Measurements from ENCODE around the gene STARD5. TPM values are rescaled to one million over a fixed set of nuclear protein-coding genes. Genes with fewer than 3 reads are reported as not detected.

STARD5 gene
- total RNA-seq, 1 donor from 2014 or later: 5.3 TPM

- H3K36me3 Mint-ChIP-seq (ENCODE audit: low read depth): peaks cover 4% of the 10 kb centered on the region
- TF ChIP-seq CTCF (IDR thresholded peaks at IDR 0.05): no peak
- no peak overlapping the region for H3K27ac Mint-ChIP-seq (ENCODE audit: unreplicated experiment)
- no peaks in the 10 kb centered on the region for H3K9me3 Mint-ChIP-seq (ENCODE audit: low read depth)
- no peak overlapping the region for H3K4me3 Mint-ChIP-seq (ENCODE audit: unreplicated experiment)
- H3K27me3 Mint-ChIP-seq (ENCODE audit: low read depth): peaks cover 11% of the 10 kb centered on the region
- H3K4me1 Mint-ChIP-seq (ENCODE audit: low read depth): peaks cover 12% of the 10 kb centered on the region
- no peak for DNase-seq (ENCODE audit: low spot score)
These were observed 31.4 kb downstream of the STARD5 start for GRCh38 chr15:81292523-81293001.

- Mint-ChIP-seq H3K27ac (ENCODE audit: unreplicated experiment) (no peak overlapping the region), H3K36me3 (ENCODE audit: low read depth) (peaks cover 2% of the 10 kb centered on the region), H3K9me3 (ENCODE audit: low read depth) (no peaks in the 10 kb centered on the region), H3K27me3 (ENCODE audit: low read depth) (peaks cover 14% of the 10 kb centered on the region), H3K4me3 (ENCODE audit: unreplicated experiment) (no peak overlapping the region), H3K4me1 (ENCODE audit: low read depth) (peaks cover 6% of the 10 kb centered on the region)
- no peak for TF ChIP-seq CTCF (IDR thresholded peaks at IDR 0.05)
- no peak for DNase-seq (ENCODE audit: low spot score)
These were observed 31.9 kb downstream of the STARD5 start for GRCh38 chr15:81291916-81292522.

GRCh38 chr15:81289910-81290309, 34.0 kb downstream of the STARD5 start:
- no peak overlapping the region for H3K27ac Mint-ChIP-seq (ENCODE audit: unreplicated experiment)
- H3K36me3 Mint-ChIP-seq (ENCODE audit: low read depth): peaks cover 4% of the 10 kb centered on the region
- TF ChIP-seq CTCF (IDR thresholded peaks at IDR 0.05): no peak
- H3K9me3 Mint-ChIP-seq (ENCODE audit: low read depth): no peaks in the 10 kb centered on the region
- H3K4me3 Mint-ChIP-seq (ENCODE audit: unreplicated experiment): no peak overlapping the region
- H3K27me3 Mint-ChIP-seq (ENCODE audit: low read depth): peaks cover 20% of the 10 kb centered on the region
- no peaks in the 10 kb centered on the region for H3K4me1 Mint-ChIP-seq (ENCODE audit: low read depth)
- no peak for DNase-seq (ENCODE audit: low spot score)

GRCh38 chr15:81288616-81289015, 35.3 kb downstream of the STARD5 start:
- H3K36me3 Mint-ChIP-seq (ENCODE audit: low read depth): peaks cover 2% of the 10 kb centered on the region

GRCh38 chr15:81288040-81288439, 35.9 kb downstream of the STARD5 start:
- TF ChIP-seq CTCF (IDR thresholded peaks at IDR 0.05): no peak
- Mint-ChIP-seq H3K9me3 (ENCODE audit: low read depth) (no peaks in the 10 kb centered on the region), H3K4me1 (ENCODE audit: low read depth) (no peaks in the 10 kb centered on the region), H3K36me3 (ENCODE audit: low read depth) (peaks cover 2% of the 10 kb centered on the region), H3K27ac (ENCODE audit: unreplicated experiment) (no peak overlapping the region), H3K27me3 (ENCODE audit: low read depth) (peaks cover 15% of the 10 kb centered on the region), H3K4me3 (ENCODE audit: unreplicated experiment) (no peak overlapping the region)
- DNase-seq (ENCODE audit: low spot score): no peak

More at GRCh38 chr15:81288616-81289015, 35.3 kb downstream of the STARD5 start:
- Mint-ChIP-seq H3K4me3 (ENCODE audit: unreplicated experiment) (no peak overlapping the region), H3K9me3 (ENCODE audit: low read depth) (no peaks in the 10 kb centered on the region), H3K27ac (ENCODE audit: unreplicated experiment) (no peak overlapping the region), H3K4me1 (ENCODE audit: low read depth) (no peaks in the 10 kb centered on the region), H3K27me3 (ENCODE audit: low read depth) (peaks cover 15% of the 10 kb centered on the region)
- no peak for DNase-seq (ENCODE audit: low spot score)
- TF ChIP-seq CTCF (IDR thresholded peaks at IDR 0.05): no peak

All from chondrocyte (in vitro differentiated cells).